ENCODE data around the gene MIEF1. TPM values are rescaled to one million over a fixed set of nuclear protein-coding genes. Genes with fewer than 3 reads are reported as not detected.

The MIEF1 gene
- total and polyA plus RNA-seq, 2 of the 8 experiments (the other 6 are each of a cell fraction or from before 2014, with no cell fraction given): 16.8 to 32.7 TPM

GRCh38 chr22:39463277-39463676, 38.8 kb upstream of the MIEF1 start (continued):
- TF ChIP-seq KDM4A (IDR thresholded peaks at IDR 0.05; ENCODE audit: low read depth, low read length, severe bottlenecking) (no peak), RFX5 (IDR thresholded peaks at IDR 0.05; ENCODE audit: borderline replicate concordance, low read depth, low read length) (no peak), POLR2A (IDR thresholded peaks at IDR 0.05; ENCODE audit: control extremely low read depth in 1 of 2, low read depth in 2 of 2, low read length in 2 of 2) (no peak)
